ENCODE results near the gene ARRB1. TPM values are rescaled to one million over a fixed set of nuclear protein-coding genes. Genes with fewer than 3 reads are reported as not detected.
A peak's percentile ranks its signal among the peaks of the same experiment; 100 is the strongest.

Gene ARRB1
- total and polyA plus RNA-seq, 4 donors = 39.8 to 145 (median 55.2) TPM

DNA sequence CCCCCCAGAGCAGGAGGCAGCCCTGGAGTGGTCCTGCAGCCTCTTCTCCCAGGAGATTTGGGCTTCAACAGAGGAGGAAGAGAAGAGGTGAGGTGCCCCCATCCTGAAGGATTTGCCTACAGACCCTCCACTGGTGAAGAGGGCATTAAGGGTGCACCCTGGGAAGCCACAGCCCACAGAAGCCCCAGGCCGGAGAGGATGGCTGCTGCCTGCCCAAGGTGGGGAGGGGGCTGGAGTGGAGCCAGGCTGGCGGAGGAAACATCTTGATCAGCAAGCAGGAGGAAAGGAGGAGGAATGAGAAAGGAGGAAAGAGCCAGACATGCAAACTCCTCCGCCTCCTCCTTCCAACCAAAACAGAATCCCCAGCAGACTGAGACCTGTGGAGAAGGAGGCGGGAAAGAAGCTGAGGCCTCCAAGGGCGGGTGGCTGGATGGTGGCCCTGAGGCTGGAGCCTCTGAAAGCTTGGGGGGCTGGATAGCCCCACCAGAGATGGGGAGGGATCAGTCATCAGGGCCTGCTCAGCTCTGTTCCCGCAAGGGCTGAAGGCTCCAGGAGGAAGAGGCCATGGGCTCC lies 31.3 kb downstream of the ARRB1 start:
- H3K4me3 ChIP-seq = no peak overlapping the region
- H3K9me3 ChIP-seq (ENCODE audit: control insufficient read depth in 4 of 4, insufficient read depth in 3 of 4, low read length in 3 of 4) = no peaks in the 10 kb centered on the region
- peaks cover 0 to 39% (median 8%) of the 10 kb centered on the region in 5 donors for H3K4me1 ChIP-seq (ENCODE audit: control insufficient read depth in 5 of 5, insufficient read depth in 5 of 5, low read length in 5 of 5)
- TF ChIP-seq CTCF (IDR thresholded peaks at IDR 0.05; ENCODE audit: control extremely low read depth, extremely low read depth) = no peak
- H3K27me3 ChIP-seq (ENCODE audit: control insufficient read depth in 3 of 3, insufficient read depth in 3 of 3, low read length in 2 of 3) = no peaks in the 10 kb centered on the region
- H3K36me3 ChIP-seq (ENCODE audit: control insufficient read depth in 4 of 4, insufficient read depth in 4 of 4, low read length in 4 of 4) = peaks cover 0 to 15% (median 5%) of the 10 kb centered on the region in 4 donors
- DNase-seq (no peak), ATAC-seq (ENCODE audit: insufficient read depth, low FRiP score) (no peak)
- no peak overlapping the region for H3K9ac ChIP-seq (ENCODE audit: insufficient read depth in 1 of 2, low read length in 2 of 2)
- WGBS, 2 donors = 58 to 65% methylated on average over 6 of the region's 6 CpGs
- H3K27ac ChIP-seq (ENCODE audit: low read depth in 1 of 2, low read length in 1 of 2) = peak overlapping the region in 1 of 2 donors; percentile 43

GRCh38 chr11:75319035-75319877 lies 32.2 kb downstream of the ARRB1 start:
- Histone ChIP-seq H3K9ac (ENCODE audit: insufficient read depth in 1 of 2, low read length in 2 of 2) (no peak overlapping the region), H3K27ac (ENCODE audit: low read depth in 1 of 2, low read length in 1 of 2) (peak overlapping the region in 1 of 2 donors; percentile 71)
- DNase-seq = peak in 1 of 3 donors; percentile 20

GRCh38 chr11:75317446-75318122 lies 33.9 kb downstream of the ARRB1 start:
- no peaks in the 10 kb centered on the region for H3K27me3 ChIP-seq (ENCODE audit: control insufficient read depth in 3 of 3, insufficient read depth in 3 of 3, low read length in 2 of 3)
- DNase-seq (no peak), ATAC-seq (ENCODE audit: insufficient read depth, low FRiP score) (no peak)
- TF ChIP-seq CTCF (IDR thresholded peaks at IDR 0.05; ENCODE audit: control extremely low read depth, extremely low read depth) = no peak
- peaks cover 0 to 45% (median 22%) of the 10 kb centered on the region in 5 donors for H3K4me1 ChIP-seq (ENCODE audit: control insufficient read depth in 5 of 5, insufficient read depth in 5 of 5, low read length in 5 of 5)
- H3K9me3 ChIP-seq (ENCODE audit: control insufficient read depth in 4 of 4, insufficient read depth in 3 of 4, low read length in 3 of 4) = no peaks in the 10 kb centered on the region
- no peak overlapping the region for H3K9ac ChIP-seq (ENCODE audit: insufficient read depth in 1 of 2, low read length in 2 of 2)
- H3K4me3 ChIP-seq = no peak overlapping the region
- 69 to 85% methylated on average over 12 of the region's 12 CpGs for WGBS, 2 donors
- no peak overlapping the region for H3K27ac ChIP-seq (ENCODE audit: low read depth in 1 of 2, low read length in 1 of 2)
- peaks cover 0 to 10% (median 3%) of the 10 kb centered on the region in 4 donors for H3K36me3 ChIP-seq (ENCODE audit: control insufficient read depth in 4 of 4, insufficient read depth in 4 of 4, low read length in 4 of 4)

More at GRCh38 chr11:75319035-75319877, 32.2 kb downstream of the ARRB1 start:
- H3K27me3 ChIP-seq (ENCODE audit: control insufficient read depth in 3 of 3, insufficient read depth in 3 of 3, low read length in 2 of 3) = no peaks in the 10 kb centered on the region
- peaks cover 0 to 43% (median 9%) of the 10 kb centered on the region in 5 donors for H3K4me1 ChIP-seq (ENCODE audit: control insufficient read depth in 5 of 5, insufficient read depth in 5 of 5, low read length in 5 of 5)
- TF ChIP-seq CTCF (IDR thresholded peaks at IDR 0.05; ENCODE audit: control extremely low read depth, extremely low read depth) = no peak
- ATAC-seq (ENCODE audit: insufficient read depth, low FRiP score) = peak; percentile 6
- H3K4me3 ChIP-seq = no peak overlapping the region
- H3K9me3 ChIP-seq (ENCODE audit: control insufficient read depth in 4 of 4, insufficient read depth in 3 of 4, low read length in 3 of 4) = no peaks in the 10 kb centered on the region
- 57 to 85% methylated on average over 11 of the region's 11 CpGs for WGBS, 2 donors
- peaks cover 0 to 12% (median 5%) of the 10 kb centered on the region in 4 donors for H3K36me3 ChIP-seq (ENCODE audit: control insufficient read depth in 4 of 4, insufficient read depth in 4 of 4, low read length in 4 of 4)
